WTC11 (cell line): ENCODE data around the gene CISD3. TPM values are rescaled to one million over a fixed set of nuclear protein-coding genes. Genes with fewer than 3 reads are reported as not detected.

ENCODE experiments used
- ATAC-seq: fragments of 200-7000 bp; cut with Tn5 transposase; 2 replicates; pipeline ENCODE4 v1.10.0; 2021; ENCODE audit warnings: mild to moderate bottlenecking, moderate library complexity
- CTCF ChIA-PET: fragments of 300-600 bp; sonication (Branson Sonifier 250); formaldehyde crosslinking; loops from one replicate; lab custom pipeline; 2021; ENCODE audit warnings: antibody characterized with exemption; lab: Charles Lee
- POLR2A ChIA-PET: fragments of 350-600 bp; sonication (Branson Sonifier 250); formaldehyde crosslinking; loops from one replicate; lab custom pipeline; 2021; ENCODE audit warnings: antibody characterized with exemption; lab: Charles Lee
- DNase-seq: peaks from one replicate; pipeline ENCODE4 v3.0.0; 2021; ENCODE audit warnings: low spot score
- H3K27ac Mint-ChIP-seq: 2 replicates; pipeline ENCODE4 v1.8.0; 2021; ENCODE audit warnings: mixed read lengths
- H3K27me3 Mint-ChIP-seq: 2 replicates; pipeline ENCODE4 v1.8.0; 2021; ENCODE audit warnings: low read depth, mild to moderate bottlenecking, moderate library complexity, mixed read lengths
- H3K36me3 Mint-ChIP-seq: 2 replicates; pipeline ENCODE4 v1.8.0; 2021; ENCODE audit warnings: mixed read lengths
- H3K4me1 Mint-ChIP-seq: 2 replicates; pipeline ENCODE4 v1.8.0; 2022; ENCODE audit warnings: mixed read lengths
- H3K4me3 Mint-ChIP-seq: 2 replicates; pipeline ENCODE4 v1.8.0; 2021; ENCODE audit warnings: mild to moderate bottlenecking, moderate library complexity, mixed read lengths
- H3K9me3 Mint-ChIP-seq: 2 replicates; pipeline ENCODE4 v1.8.0; 2021; ENCODE audit warnings: mixed read lengths
- E2F4 ChIP-seq: sonication (generic); formaldehyde crosslinking; IDR thresholded peaks from 2 replicates; pipeline ENCODE4 v1.8.1; 2022; ENCODE audit warnings: low read depth, mild to moderate bottlenecking, moderate library complexity, missing genetic modification reagents, borderline replicate concordance
- E2F5 ChIP-seq: sonication (generic); formaldehyde crosslinking; IDR thresholded peaks from 2 replicates; pipeline ENCODE4 v1.8.1; 2022; ENCODE audit warnings: mild to moderate bottlenecking, moderate library complexity, missing genetic modification reagents
- ESRRA ChIP-seq: sonication (generic); formaldehyde crosslinking; IDR thresholded peaks from 2 replicates; pipeline ENCODE4 v1.8.1; 2022; ENCODE audit warnings: mild to moderate bottlenecking, missing genetic modification reagents, borderline replicate concordance
- ETV6 ChIP-seq: sonication (generic); formaldehyde crosslinking; IDR thresholded peaks from 2 replicates; pipeline ENCODE4 v1.8.1; 2022; ENCODE audit warnings: mild to moderate bottlenecking, missing genetic modification reagents
- FOXP1 ChIP-seq: sonication (generic); formaldehyde crosslinking; IDR thresholded peaks from 2 replicates; pipeline ENCODE4 v1.8.0; 2022; ENCODE audit warnings: missing genetic modification reagents, mild to moderate bottlenecking, moderate library complexity, borderline replicate concordance
- GABPB1 ChIP-seq: sonication (generic); formaldehyde crosslinking; IDR thresholded peaks from 2 replicates; pipeline ENCODE4 v1.8.1; 2023; ENCODE audit warnings: mild to moderate bottlenecking, missing genetic modification reagents
- GTF2I ChIP-seq: fragments of 250-450 bp; sonication (Bioruptor Pico); conservative IDR thresholded peaks from 2 replicates; pipeline ENCODE4 v1.4.0; 2021; ENCODE audit warnings: mild to moderate bottlenecking
- JUN ChIP-seq: sonication (generic); formaldehyde crosslinking; IDR thresholded peaks from 2 replicates; pipeline ENCODE4 v1.8.0; 2023; ENCODE audit warnings: mild to moderate bottlenecking, missing genetic modification reagents
- MXD4 ChIP-seq: fragments of 250-450 bp; sonication (Bioruptor Pico); IDR thresholded peaks from 2 replicates; pipeline ENCODE4 v1.8.0; 2021; ENCODE audit warnings: mild to moderate bottlenecking, moderate library complexity, borderline replicate concordance
- NFYB ChIP-seq: sonication (generic); formaldehyde crosslinking; conservative IDR thresholded peaks from 2 replicates; pipeline ENCODE4 v1.8.0; 2022; ENCODE audit warnings: low read depth, missing genetic modification reagents
- NR2C2 ChIP-seq: sonication (generic); formaldehyde crosslinking; IDR thresholded peaks from 2 replicates; pipeline ENCODE4 v1.8.0; 2022; ENCODE audit warnings: mild to moderate bottlenecking, missing genetic modification reagents
- RELA ChIP-seq: sonication (generic); formaldehyde crosslinking; IDR thresholded peaks from 2 replicates; pipeline ENCODE4 v1.8.1; 2022; ENCODE audit warnings: missing genetic modification reagents, mild to moderate bottlenecking, borderline replicate concordance
- SMAD4 ChIP-seq: sonication (generic); formaldehyde crosslinking; IDR thresholded peaks from 2 replicates; pipeline ENCODE4 v1.8.0; 2022; ENCODE audit warnings: mild to moderate bottlenecking, missing genetic modification reagents
- TEAD4 ChIP-seq: sonication (generic); formaldehyde crosslinking; IDR thresholded peaks from 2 replicates; pipeline ENCODE4 v1.8.0; 2022; ENCODE audit warnings: mild to moderate bottlenecking, missing genetic modification reagents
- ZBTB21 ChIP-seq: sonication (generic); formaldehyde crosslinking; IDR thresholded peaks from 2 replicates; pipeline ENCODE4 v1.8.1; 2023; ENCODE audit warnings: mild to moderate bottlenecking, missing genetic modification reagents, borderline replicate concordance
- ZMAT4 ChIP-seq: fragments of 250-450 bp; sonication (Bioruptor Pico); IDR thresholded peaks from 2 replicates; pipeline ENCODE4 v1.9.0; 2021; ENCODE audit warnings: mild to moderate bottlenecking
- ZNF396 ChIP-seq: fragments of 250-450 bp; sonication (Bioruptor Pico); IDR thresholded peaks from 2 replicates; pipeline ENCODE4 v1.8.0; 2021; ENCODE audit warnings: mild to moderate bottlenecking, moderate library complexity, borderline replicate concordance
- ZNF425 ChIP-seq: fragments of 250-450 bp; sonication (Bioruptor Pico); conservative IDR thresholded peaks from 2 replicates; pipeline ENCODE4 v1.9.0; 2021; ENCODE audit warnings: mild to moderate bottlenecking
- total RNA-seq: library from RNA; stranded (reverse); gene quantifications from 3 replicates; pipeline ENCODE4 v1.2.3, GENCODE V29; 2021
- TF ChIP-seq, protein P1 (sequence below): sonication (generic); formaldehyde crosslinking; IDR thresholded peaks from 2 replicates; pipeline ENCODE4 v1.8.0; 2022; ENCODE audit warnings: mild to moderate bottlenecking, missing genetic modification reagents
- TF ChIP-seq, protein P2 (sequence below): sonication (generic); formaldehyde crosslinking; IDR thresholded peaks from 2 replicates; pipeline ENCODE4 v1.8.1; 2023; ENCODE audit warnings: mild to moderate bottlenecking, moderate library complexity, missing genetic modification reagents
- TF ChIP-seq, protein P3 (sequence below): sonication (generic); formaldehyde crosslinking; IDR thresholded peaks from 2 replicates; pipeline ENCODE4 v1.8.0; 2022; ENCODE audit warnings: missing genetic modification reagents
- TF ChIP-seq, protein P4 (sequence below): sonication (generic); formaldehyde crosslinking; IDR thresholded peaks from 2 replicates; pipeline ENCODE4 v1.8.0; 2022; ENCODE audit warnings: mild to moderate bottlenecking, missing genetic modification reagents

CISD3 gene
- total RNA-seq, 1 experiment from 2014 or later = 12.1 TPM

GRCh38 chr17:38710985-38711384, 19.2 kb upstream of the CISD3 start:
- no peak for TF ChIP-seq E2F4 (CRISPR knock-in tag)
- TF ChIP-seq ZNF396 (CRISPR knock-in tag) = no peak
- no peak for TF ChIP-seq TEAD4
- no peak for TF ChIP-seq ZMAT4
- TF ChIP-seq ZNF425 (CRISPR knock-in tag) = no peak
- no peak for TF ChIP-seq ZBTB21 (CRISPR knock-in tag)
- TF ChIP-seq, protein P1, sequence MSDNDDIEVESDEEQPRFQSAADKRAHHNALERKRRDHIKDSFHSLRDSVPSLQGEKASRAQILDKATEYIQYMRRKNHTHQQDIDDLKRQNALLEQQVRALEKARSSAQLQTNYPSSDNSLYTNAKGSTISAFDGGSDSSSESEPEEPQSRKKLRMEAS = no peak
- TF ChIP-seq, all 79 proteins: peak for 0
- no peak for DNase-seq

GRCh38 chr17:38711792-38712571, 18.2 kb upstream of the CISD3 start:
- Mint-ChIP-seq H3K27ac (no peak overlapping the region), H3K27me3 (peaks cover 30% of the 10 kb centered on the region), H3K4me1 (peaks cover 58% of the 10 kb centered on the region), H3K4me3 (no peak overlapping the region), H3K9me3 (no peaks in the 10 kb centered on the region), H3K36me3 (0 out of 2 replicates have a peak, but pooled peaks cover 3% of the 10 kb centered on the region)
- TF ChIP-seq RELA (CRISPR knock-in tag) = no peak
- TF ChIP-seq SMAD4 (CRISPR knock-in tag) = no peak
- TF ChIP-seq, protein P2, sequence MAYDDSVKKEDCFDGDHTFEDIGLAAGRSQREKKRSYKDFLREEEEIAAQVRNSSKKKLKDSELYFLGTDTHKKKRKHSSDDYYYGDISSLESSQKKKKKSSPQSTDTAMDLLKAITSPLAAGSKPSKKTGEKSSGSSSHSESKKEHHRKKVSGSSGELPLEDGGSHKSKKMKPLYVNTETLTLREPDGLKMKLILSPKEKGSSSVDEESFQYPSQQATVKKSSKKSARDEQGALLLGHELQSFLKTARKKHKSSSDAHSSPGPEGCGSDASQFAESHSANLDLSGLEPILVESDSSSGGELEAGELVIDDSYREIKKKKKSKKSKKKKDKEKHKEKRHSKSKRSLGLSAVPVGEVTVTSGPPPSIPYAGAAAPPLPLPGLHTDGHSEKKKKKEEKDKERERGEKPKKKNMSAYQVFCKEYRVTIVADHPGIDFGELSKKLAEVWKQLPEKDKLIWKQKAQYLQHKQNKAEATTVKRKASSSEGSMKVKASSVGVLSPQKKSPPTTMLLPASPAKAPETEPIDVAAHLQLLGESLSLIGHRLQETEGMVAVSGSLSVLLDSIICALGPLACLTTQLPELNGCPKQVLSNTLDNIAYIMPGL (CRISPR knock-in tag) = no peak
- no peak for TF ChIP-seq NFYB (CRISPR knock-in tag)
- no peak for TF ChIP-seq GTF2I (CRISPR knock-in tag)
- no peak for TF ChIP-seq ETV6
- TF ChIP-seq, protein P3, sequence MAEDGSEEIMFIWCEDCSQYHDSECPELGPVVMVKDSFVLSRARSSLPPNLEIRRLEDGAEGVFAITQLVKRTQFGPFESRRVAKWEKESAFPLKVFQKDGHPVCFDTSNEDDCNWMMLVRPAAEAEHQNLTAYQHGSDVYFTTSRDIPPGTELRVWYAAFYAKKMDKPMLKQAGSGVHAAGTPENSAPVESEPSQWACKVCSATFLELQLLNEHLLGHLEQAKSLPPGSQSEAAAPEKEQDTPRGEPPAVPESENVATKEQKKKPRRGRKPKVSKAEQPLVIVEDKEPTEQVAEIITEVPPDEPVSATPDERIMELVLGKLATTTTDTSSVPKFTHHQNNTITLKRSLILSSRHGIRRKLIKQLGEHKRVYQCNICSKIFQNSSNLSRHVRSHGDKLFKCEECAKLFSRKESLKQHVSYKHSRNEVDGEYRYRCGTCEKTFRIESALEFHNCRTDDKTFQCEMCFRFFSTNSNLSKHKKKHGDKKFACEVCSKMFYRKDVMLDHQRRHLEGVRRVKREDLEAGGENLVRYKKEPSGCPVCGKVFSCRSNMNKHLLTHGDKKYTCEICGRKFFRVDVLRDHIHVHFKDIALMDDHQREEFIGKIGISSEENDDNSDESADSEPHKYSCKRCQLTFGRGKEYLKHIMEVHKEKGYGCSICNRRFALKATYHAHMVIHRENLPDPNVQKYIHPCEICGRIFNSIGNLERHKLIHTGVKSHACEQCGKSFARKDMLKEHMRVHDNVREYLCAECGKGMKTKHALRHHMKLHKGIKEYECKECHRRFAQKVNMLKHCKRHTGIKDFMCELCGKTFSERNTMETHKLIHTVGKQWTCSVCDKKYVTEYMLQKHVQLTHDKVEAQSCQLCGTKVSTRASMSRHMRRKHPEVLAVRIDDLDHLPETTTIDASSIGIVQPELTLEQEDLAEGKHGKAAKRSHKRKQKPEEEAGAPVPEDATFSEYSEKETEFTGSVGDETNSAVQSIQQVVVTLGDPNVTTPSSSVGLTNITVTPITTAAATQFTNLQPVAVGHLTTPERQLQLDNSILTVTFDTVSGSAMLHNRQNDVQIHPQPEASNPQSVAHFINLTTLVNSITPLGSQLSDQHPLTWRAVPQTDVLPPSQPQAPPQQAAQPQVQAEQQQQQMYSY = no peak
- TF ChIP-seq MXD4 = no peak
- no peak for TF ChIP-seq ESRRA (CRISPR knock-in tag)
- TF ChIP-seq NR2C2 = no peak
- no peak for TF ChIP-seq FOXP1 (CRISPR knock-in tag)
- TF ChIP-seq, protein P1 = no peak
- no peak for TF ChIP-seq E2F5 (CRISPR knock-in tag)
- no peak for TF ChIP-seq JUN
- TF ChIP-seq, protein P4, sequence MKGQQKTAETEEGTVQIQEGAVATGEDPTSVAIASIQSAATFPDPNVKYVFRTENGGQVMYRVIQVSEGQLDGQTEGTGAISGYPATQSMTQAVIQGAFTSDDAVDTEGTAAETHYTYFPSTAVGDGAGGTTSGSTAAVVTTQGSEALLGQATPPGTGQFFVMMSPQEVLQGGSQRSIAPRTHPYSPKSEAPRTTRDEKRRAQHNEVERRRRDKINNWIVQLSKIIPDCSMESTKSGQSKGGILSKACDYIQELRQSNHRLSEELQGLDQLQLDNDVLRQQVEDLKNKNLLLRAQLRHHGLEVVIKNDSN = no peak
- TF ChIP-seq GABPB1 (CRISPR knock-in tag) = no peak
- no peak for DNase-seq
- ChIA-PET POLR2A (no interaction called here), CTCF (interaction anchor here (2.4 kb wide), 1 partner anchor 23 kb away, joined by 13 read pairs; no protein-coding TSS in a partner anchor)
- ATAC-seq = no peak

More at GRCh38 chr17:38710985-38711384, 19.2 kb upstream of the CISD3 start:
- Mint-ChIP-seq H3K36me3 (0 out of 2 replicates have a peak, but pooled peaks cover 3% of the 10 kb centered on the region), H3K9me3 (no peaks in the 10 kb centered on the region), H3K27ac (no peak overlapping the region), H3K4me1 (peaks cover 60% of the 10 kb centered on the region), H3K27me3 (peaks cover 40% of the 10 kb centered on the region), H3K4me3 (no peak overlapping the region)
- ATAC-seq = no peak
- CTCF ChIA-PET = interaction anchor here (1.0 to 2.4 kb wide), 6 partner anchors 8 to 147 kb away, joined by 3 to 13 read pairs (median 4); no protein-coding TSS in a partner anchor
- POLR2A ChIA-PET = no interaction called here
